HG03175 (cell line): Measurements from ENCODE around the gene ATP6V1G2.

ENCODE experiments used
- ATAC-seq: cut with Tn5 transposase; IDR thresholded peaks from one replicate; pipeline ENCODE4 v1.9.1; 2021; ENCODE audit warnings: mild to moderate bottlenecking, moderate library complexity; ENCODE audit not compliant: unreplicated experiment

Gene ATP6V1G2

GRCh38 chr6:31548544-31548873 is 2.1 kb upstream of the ATP6V1G2 start:
- ATAC-seq, result no peak

DNA sequence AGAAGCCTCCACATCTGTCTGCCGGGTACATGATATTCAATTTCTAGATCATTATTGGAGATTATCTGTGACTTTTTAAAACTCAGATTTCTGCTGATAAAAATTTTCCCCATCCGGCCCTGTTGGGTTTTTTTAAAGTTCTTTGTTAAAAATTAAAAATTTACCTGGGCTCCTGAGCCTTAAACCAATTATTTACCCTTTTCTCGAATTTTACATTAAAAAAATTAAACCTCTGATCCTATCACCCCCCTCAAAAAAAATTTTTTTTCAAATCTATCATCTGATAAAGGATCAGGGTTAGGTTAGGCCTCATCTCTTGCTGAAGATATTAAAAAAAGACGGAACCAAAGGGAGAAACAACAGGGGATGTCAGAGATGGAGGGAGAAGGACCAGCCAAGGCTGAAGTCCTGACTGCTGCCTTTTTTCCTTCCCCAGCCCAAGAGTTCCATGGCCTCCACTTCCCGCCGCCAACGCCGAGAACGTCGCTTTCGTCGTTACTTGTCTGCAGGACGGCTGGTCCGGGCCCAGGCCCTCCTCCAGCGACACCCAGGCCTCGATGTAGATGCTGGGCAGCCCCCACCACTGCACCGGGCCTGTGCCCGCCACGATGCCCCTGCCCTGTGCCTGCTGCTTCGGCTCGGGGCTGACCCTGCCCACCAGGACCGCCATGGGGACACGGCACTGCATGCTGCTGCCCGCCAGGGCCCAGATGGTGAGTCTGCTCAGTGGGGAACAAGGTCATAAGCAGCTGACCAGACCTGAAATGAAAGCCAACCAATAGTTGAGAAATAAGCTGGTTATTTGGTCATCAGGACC is 1.5 kb upstream of the ATP6V1G2 start:
- ATAC-seq, result no peak

DNA sequence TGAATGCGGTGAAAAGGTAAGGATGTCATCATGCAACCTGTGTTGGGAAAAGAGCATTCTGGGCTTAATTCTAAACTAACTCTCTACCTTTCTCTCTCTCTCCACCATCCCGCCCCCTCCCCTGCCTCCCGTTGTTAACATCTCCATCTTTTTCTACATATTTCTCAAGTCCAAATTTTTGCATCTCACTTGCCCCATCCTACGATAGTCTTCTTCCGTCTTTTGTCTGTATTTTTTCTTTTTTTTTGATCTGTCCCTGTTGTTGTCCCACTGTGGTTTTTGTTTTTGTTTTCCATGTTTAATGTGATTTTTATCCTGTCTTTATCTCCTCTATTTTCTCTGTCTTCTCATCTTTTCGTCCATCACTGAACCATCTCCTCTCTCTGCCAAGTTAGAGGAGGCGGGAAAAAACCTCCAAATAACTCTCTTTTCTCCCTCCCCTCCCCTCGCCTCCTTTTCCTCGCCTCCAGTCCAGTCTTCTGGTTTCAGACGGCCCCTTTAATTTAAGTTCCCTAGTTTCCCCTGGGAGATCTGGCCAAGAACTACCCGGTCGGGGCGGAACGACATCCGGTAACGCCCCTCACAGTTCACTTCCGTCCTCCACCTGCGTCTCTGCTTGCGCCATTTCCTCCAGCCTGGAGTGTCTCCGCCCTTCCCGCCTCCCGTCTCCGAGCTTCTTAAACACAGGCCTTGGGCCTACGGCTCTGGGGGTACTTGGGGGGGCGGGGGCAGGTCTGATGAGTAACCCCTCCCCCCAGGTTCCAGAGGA is 734 bp upstream of the ATP6V1G2 start, which contains the start of gene NFKBIL1:
NFKBIL1 (plus strand) TSS at position 651 of the 769 bp plus-strand sequence; CDS start at position 738, 87 bp downstream.
- ATAC-seq, result peak; percentile 69

GRCh38 chr6:31545291-31545690 is 1.1 kb downstream of the ATP6V1G2 start:
- no peak for ATAC-seq

GRCh38 chr6:31544676-31545075 is 1.7 kb downstream of the ATP6V1G2 start:
- no peak for ATAC-seq

GRCh38 chr6:31543639-31544038 is 2.8 kb downstream of the ATP6V1G2 start:
- ATAC-seq, result no peak

DNA sequence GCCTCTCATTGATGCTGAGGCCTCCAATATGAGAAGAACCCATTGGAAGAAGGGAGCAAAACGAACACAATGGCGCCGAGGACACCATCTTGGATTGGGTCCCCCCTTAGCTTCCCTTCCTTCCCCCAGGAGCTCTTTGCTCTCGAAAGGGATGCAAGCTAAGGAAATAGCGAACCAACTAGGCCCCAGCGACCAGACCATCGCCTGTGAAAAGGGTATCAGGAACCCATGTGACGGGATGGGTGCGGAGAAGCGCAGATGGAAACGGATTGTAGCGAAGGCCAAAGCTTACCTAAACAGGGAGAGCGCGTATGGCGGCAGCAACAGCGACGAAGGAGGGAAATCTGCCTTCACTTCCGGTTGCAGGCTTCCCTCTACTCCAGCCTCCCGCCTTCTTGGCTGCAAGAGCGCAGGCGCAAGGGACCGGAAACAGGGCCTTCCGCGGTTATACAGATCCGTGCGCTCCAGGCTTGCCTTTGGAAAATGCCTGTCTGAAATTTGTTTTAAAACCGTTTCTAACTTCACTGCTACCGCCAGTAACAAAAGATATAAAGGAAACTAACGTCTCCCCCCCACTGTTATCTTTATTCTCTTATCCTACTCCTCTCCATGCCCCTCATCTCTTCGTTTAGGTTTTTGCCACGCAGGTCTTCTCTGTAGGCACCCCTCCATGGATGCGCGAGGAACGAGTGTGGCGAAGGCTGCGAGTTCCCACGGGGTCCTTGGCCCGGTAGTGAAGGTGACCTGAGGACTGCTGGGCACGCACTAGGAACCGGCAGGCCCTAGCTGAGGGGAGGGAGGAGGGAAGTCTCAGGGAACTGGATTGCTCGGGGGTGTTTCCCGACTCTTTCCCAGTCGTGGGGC is 4.5 kb downstream of the ATP6V1G2 start, which contains the start of gene DDX39B:
DDX39B (minus strand) TSS at position 346 of the 864 bp plus-strand sequence. CDS start 1,471 bp downstream, outside the sequence.
- peak; percentile 74 for ATAC-seq

- ATAC-seq, result no peak
Measured at GRCh38 chr6:31541059-31541657, 5.2 kb downstream of the ATP6V1G2 start.

DNA sequence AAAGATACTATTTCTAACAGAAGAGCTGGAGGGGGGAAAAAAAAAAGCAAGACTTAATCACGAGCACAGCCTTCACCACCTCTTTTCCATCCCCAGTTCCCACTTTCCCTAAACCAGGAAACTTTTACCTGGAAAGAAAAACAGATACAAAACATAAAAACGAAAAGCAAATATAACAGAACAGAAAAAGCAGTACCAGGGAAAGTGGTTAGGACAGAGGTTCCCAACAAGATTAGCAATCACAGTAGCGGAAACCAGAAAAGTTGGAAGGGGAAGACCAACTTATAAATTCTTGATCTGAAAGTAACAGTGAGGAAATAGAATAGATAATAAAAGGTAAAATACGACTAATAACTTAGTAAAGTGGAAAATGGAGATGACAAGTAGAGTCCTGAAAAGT is 5.8 kb downstream of the ATP6V1G2 start:
- no peak for ATAC-seq

DNA sequence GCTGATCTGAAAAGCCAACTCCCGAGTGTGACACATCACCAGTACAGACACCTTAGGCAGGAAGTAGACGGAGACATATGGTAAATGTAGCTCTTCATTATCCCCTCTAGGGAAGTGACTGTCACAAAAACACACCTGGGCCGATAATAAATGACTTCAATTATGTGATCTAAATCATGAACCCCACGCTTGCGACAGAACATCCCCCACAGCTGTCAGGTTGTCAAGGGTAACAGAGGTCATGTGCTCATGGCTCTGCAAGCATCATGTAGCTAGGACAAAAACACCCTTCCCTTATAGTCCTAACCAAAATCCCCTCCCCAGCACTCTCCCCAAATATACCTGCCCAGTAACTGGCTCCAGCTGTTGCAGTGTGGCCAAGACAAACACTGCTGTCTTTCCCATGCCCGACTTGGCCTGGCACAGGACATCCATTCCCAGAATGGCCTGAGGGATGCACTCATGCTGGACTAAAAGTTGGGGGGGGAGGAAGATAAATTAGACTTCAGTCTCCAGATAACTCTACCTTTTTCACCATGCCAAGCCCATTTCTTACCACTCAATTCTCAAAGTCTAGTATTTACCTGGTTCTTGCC is 7.5 kb downstream of the ATP6V1G2 start:
- ATAC-seq, result no peak

DNA sequence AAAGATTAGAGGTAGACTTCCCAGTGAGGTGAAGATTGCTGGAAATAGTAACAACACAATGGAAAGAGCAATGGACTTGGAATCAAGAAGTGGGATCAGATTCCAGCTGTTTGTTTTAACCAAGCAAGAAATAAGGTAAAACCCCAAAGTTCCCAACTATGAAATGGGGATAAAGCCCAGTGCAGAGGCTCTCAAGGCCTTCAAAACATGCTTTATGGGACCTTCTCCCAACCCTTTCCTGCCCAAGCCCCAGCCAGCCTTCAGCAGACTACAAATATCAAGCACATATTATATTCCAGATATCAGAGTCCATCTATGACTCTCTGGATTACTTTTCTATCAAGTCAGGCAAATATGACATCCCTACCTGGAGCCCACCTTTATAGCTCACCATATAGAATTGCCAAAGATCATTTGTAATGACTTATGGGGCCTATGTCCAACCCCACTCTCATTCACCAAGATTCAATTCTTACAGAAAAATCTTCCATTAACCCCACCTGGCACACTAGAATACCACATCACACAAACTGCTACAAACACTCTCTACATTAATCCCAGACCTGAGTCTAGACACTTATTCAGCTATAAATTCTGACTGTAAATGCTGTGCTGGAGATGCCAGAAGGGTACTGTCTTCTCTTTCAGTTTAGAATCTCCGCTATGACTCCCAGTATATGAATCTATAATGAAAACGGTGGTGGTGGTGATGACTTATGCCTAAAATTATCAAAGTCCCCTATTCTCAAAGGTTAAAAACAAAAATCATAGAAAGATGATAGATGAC is 10.7 kb downstream of the ATP6V1G2 start:
- ATAC-seq, result no peak

DNA sequence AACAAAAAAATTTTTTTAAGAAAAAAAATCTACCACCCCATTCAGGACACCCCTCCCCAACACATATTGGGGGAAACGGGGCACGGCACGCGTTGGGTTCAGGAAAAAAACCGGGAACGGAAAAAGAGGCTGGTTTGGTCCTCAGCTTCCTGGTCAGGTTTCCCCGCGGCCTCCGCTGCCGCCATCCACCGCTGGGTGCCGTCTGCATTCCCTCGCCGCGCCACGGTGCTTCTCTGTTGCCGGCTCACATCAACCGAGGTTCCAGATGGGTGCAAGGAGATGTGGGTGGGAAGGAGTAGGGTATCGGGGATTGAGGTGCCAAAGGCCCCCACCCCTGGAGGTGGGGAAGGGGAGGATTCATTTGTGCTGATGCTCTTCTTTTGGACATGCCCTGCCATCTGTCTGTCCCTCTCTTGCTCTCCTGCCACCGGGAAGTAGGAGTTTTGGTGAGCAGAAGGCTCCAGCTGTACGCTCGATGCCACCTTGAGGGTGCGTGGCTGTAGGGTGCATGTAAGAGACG is 11.8 kb downstream of the ATP6V1G2 start:
- no peak for ATAC-seq

DNA sequence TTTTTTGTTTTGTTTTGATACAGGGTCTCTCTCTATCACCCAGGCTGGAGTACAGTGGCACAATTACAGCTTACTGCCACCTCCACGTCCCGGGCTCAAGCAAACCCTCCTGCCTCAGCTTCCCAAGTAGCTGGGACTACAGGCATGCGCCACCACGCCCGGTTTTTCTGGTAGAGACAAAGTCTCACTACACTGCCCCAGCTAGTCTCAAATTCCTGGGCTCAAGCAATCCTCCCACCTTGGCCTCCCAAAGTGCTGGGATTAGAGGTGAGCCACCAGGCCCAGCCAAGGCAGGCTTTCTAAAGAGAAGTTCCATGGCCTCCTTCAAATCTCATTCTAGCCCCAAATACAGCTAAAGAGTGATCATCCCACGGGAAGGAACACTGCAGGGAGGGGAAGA is 12.4 kb downstream of the ATP6V1G2 start:
- ATAC-seq, result no peak

- no peak for ATAC-seq
Measured at GRCh38 chr6:31533455-31533841, 13.0 kb downstream of the ATP6V1G2 start.

GRCh38 chr6:31532644-31533454 is 13.6 kb downstream of the ATP6V1G2 start:
- ATAC-seq, result no peak

- ATAC-seq, result no peak
Measured at GRCh38 chr6:31531771-31532643, 14.4 kb downstream of the ATP6V1G2 start.

DNA sequence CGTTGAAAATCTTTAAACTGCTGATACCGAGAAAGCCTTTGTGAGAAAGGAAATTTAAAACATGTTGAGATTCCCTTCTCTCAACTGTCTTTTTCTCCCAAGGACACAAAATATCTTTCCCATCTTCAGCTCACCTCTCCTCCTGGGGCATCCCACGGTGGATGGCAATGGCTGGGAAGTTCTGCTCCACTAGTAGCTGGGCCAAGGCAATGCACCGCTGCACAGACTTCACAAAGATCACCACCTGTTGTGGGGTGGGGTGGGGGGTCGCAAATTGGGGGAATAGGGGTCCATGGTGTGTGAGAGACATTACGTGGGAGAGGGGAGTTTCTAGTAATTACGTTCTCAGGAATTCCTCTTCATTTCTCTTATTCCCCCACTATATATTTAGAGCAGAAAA is 15.2 kb downstream of the ATP6V1G2 start:
- no peak for ATAC-seq
